Epithelial cell of esophagus (primary cell): ENCODE measurements around the gene KPNA3.
"Not testable (repeated sequence)": the region's sequence is repeated elsewhere in the genome, so short reads cannot be mapped to it uniquely, and the experiment has no call there.

Experiments used
- DNase-seq: peaks from one replicate; pipeline ENCODE4 v3.0.0; 2010; ENCODE audit warnings: low read depth
- H3K4me3 ChIP-seq: 2 replicates; pipeline ENCODE4 v1.5.1; 2011; ENCODE audit warnings: mild to moderate bottlenecking, low read length, control low read depth
- CTCF ChIP-seq: IDR thresholded peaks from 2 replicates; pipeline ENCODE4 v1.5.1; 2011; ENCODE audit warnings: low read depth, mild to moderate bottlenecking, low read length, control low read depth, inconsistent platforms; ENCODE audit not compliant: insufficient read depth; ENCODE audit errors: missing control alignments

The KPNA3 gene

GRCh38 chr13:49774376-49775005, 18.0 kb downstream of the KPNA3 start:
- H3K4me3 ChIP-seq: no peak overlapping the region
- DNase-seq: no peak
- no peak for TF ChIP-seq CTCF

- H3K4me3 ChIP-seq: no peak overlapping the region
- no peak for DNase-seq
- TF ChIP-seq CTCF: no peak
Observed at GRCh38 chr13:49772828-49773227, 19.7 kb downstream of the KPNA3 start.

DNA sequence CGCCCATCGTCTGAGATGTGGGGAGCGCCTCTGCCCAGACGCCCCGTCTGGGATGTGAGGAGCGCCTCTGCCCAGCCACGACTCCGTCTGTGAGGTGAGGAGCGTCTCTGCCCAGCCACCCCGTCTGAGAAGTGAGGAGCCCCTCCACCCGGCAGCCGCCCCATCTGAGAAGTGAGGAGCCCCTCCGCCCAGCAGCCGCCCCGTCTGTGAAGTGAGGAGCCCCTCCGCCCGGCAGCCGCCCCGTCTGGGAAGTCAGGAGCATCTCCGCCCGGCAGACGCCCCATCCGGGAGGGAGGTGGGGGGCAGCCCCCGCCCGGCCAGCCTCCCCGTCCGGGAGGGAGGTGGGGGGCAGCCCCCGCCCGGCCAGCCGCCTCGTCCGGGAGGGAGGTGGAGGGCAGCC, 30.7 kb downstream of the KPNA3 start:
- DNase-seq: not testable (repeated sequence)

GRCh38 chr13:49760558-49760957, 31.9 kb downstream of the KPNA3 start:
- no peak for TF ChIP-seq CTCF

More for the DNA sequence above, 30.7 kb downstream of the KPNA3 start:
- not testable (repeated sequence) for H3K4me3 ChIP-seq

DNA sequence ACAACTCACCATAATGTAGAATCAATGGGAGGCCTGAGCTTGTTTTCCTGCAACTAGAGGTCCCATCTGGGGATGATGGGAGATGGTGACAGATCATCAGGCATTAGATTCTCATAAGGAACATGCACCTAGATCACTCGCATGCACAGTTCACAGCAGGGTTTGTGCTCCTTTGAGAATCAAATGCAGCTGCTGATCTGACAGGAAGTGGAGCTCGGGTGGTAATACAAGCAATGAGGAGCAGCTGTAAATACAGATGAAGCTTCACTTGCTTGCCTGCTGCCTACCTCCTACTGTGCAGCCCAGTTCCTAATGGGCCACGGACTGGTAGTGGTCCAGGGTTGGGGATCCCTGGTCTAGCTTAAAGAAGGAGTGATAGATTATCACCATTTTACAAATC, 33.0 kb downstream of the KPNA3 start:
- no peak for DNase-seq
- no peak for TF ChIP-seq CTCF
- H3K4me3 ChIP-seq: no peak overlapping the region

More at GRCh38 chr13:49760558-49760957, 31.9 kb downstream of the KPNA3 start:
- H3K4me3 ChIP-seq: no peak overlapping the region
- DNase-seq: no peak

DNA sequence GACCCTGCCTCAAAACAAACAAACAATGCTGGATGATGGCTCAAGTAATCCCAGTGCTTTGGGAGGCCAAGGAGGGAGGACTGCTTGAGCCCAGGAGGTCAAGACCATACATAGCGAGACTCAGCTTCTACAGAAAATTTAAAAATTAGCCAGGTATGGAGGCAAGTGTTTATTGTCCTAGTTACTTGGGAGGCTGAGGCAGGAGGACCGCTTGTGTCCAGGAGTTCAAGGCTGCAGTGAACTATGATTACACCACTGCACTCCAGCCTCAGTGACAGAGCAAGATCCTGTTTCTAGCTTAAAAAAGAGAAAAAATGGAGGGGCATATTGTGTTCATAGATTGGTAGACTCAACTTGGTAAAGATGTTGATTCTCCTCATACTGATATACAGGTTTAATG, 36.2 kb downstream of the KPNA3 start:
- no peak overlapping the region for H3K4me3 ChIP-seq
- TF ChIP-seq CTCF: no peak
- no peak for DNase-seq

- no peak for TF ChIP-seq CTCF
- DNase-seq: no peak
- no peak overlapping the region for H3K4me3 ChIP-seq
Observed at GRCh38 chr13:49754146-49754545, 38.3 kb downstream of the KPNA3 start.
